GM19238 (cell line): ENCODE results near the gene LOXL3.

Source experiments
- DNase-seq: peaks from one replicate; pipeline ENCODE4 v3.0.0; 2011; ENCODE audit warnings: low spot score; ENCODE audit not compliant: insufficient read length

LOXL3 gene, protein sequence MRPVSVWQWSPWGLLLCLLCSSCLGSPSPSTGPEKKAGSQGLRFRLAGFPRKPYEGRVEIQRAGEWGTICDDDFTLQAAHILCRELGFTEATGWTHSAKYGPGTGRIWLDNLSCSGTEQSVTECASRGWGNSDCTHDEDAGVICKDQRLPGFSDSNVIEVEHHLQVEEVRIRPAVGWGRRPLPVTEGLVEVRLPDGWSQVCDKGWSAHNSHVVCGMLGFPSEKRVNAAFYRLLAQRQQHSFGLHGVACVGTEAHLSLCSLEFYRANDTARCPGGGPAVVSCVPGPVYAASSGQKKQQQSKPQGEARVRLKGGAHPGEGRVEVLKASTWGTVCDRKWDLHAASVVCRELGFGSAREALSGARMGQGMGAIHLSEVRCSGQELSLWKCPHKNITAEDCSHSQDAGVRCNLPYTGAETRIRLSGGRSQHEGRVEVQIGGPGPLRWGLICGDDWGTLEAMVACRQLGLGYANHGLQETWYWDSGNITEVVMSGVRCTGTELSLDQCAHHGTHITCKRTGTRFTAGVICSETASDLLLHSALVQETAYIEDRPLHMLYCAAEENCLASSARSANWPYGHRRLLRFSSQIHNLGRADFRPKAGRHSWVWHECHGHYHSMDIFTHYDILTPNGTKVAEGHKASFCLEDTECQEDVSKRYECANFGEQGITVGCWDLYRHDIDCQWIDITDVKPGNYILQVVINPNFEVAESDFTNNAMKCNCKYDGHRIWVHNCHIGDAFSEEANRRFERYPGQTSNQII

DNA sequence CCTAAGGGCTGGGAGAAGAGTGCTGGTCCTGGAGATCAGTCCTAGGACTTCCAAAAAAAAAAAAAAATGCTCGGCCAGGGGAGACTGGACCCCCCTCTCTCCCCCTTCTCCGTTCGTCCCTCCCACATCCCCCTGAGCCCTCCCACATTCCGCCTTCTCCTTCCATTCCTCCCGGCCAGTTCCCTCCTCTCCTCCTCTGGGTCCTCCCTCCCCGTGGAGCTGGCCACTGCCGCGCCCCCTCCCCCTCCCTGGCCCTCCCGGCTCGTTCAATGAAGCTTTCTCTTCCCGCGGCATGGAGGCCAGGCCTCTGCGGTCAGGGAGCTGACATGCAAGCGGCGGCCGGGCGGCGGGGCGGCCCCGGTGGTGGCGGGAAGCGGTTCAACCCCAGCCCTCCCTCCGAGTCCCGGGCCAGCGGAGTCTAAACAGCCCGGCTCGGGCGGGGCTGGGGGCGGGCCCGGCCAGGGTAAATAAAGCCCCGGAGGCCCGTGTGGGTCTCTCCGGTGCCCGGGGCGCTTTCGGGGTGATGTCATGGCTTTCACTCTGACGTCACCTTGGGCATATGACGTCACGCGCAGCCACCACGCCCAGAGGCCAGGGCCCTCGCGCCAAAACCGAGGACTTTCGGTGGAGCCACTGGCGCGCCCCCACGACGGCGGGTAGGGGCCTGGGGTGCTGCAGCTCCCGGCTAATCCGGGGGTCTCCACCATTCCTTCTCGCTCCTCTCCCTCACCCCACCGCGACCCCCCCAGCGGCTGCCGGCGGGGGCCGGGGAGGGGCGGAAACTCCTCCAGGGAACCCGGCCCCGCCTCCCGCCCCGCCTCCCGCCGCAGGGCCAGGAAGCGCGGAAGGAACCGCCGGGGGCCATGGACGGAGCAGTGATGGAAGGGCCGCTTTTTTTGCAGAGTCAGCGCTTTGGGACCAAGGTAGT is at the start of gene LOXL3, which contains the start of gene DOK1:
Gene LOXL3 (minus strand): TSS at position 51 of the 928 bp plus-strand sequence. CDS start 1,308 bp downstream, outside the sequence.
Gene DOK1 (plus strand): TSS at position 829 of the 928 bp plus-strand sequence. CDS start 35 bp downstream, at position 864.
- DNase-seq = peak; percentile 87

DNA sequence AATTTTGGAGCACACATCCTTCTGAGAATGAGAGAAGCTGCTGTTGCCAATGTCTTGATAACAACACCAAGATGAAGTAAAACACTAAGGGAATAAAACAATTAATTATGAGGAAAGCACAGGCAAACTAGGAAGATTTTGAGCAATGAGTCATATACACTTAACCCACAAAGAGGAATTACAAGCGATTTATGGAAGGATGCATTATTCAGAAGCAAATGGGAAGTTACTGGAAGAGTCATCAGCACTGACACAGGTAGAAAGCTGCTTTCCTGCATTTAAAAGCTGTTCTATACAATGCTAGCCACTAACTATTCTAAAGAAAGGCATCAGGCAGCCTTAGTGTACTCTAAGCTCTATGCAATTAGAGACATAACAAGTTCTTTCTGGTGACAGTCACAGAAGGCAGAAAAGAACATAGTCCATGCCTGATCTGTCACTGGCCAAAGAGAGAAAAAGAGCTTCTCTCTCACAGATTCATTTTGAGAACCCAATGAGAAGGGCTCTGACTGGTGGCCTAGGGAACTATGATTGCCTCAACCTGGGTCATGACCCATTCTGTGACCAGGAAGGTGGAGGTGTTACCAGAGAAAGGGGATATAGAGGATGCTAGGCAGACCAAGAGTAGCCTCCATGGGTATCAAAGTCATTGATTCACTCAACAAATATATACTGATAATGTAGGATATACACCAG is 49.0 kb upstream of the LOXL3 start:
- no peak for DNase-seq

DNA sequence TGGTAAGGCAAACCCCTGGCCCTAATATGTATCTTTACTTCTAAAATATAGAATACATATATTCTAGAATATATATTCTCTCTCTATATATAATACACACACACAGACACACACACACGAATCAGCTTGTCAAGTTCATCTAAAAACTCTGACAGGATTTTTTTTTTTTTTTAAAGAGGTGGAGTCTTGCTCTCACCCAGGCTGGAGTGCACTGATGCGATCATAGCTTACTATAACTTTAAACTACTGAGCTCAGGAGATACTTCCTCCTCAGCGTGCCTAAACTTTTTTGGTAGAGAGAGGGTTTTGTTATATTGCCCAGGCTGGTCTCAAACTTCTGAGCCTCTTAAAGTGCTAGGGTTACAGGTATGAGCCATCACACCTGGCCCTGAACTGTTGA is 45.9 kb upstream of the LOXL3 start:
- DNase-seq = no peak

DNA sequence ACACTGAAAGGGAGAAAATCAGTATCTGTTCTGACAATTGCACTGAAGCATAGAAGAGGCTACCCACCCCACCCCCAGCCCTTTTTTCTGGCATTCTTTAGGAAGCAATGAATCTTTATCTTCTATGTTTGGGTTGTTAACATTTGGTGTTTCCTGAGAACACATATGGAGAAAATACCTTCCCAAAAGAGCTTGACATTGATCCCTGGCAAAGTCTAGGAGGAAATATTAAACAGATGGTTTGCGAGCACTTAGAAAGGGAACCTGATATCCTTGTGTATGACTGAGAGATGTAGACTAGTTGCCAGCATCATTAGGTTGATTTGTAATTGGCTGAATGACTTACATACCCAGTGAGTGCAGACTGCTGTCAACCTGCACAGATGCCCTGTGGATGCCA is 43.7 kb upstream of the LOXL3 start:
- DNase-seq = no peak

DNA sequence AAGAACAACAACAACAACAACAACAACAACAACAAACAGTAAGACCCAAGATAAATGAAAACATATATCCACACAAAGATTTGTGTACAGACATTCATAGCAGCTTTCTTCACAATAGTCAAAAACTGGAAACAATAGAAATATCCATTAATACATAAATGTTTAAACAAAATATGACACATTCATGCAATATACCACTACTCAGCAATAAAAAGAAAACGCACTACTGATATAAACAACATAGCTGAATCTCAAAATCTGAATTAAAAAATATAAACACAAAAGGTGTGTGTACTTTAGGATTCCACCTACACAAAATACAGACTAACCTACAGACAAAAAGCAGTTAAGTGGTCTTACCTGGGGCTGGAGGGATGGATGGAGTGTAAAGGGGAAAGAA is 42.8 kb upstream of the LOXL3 start:
- DNase-seq = no peak

DNA sequence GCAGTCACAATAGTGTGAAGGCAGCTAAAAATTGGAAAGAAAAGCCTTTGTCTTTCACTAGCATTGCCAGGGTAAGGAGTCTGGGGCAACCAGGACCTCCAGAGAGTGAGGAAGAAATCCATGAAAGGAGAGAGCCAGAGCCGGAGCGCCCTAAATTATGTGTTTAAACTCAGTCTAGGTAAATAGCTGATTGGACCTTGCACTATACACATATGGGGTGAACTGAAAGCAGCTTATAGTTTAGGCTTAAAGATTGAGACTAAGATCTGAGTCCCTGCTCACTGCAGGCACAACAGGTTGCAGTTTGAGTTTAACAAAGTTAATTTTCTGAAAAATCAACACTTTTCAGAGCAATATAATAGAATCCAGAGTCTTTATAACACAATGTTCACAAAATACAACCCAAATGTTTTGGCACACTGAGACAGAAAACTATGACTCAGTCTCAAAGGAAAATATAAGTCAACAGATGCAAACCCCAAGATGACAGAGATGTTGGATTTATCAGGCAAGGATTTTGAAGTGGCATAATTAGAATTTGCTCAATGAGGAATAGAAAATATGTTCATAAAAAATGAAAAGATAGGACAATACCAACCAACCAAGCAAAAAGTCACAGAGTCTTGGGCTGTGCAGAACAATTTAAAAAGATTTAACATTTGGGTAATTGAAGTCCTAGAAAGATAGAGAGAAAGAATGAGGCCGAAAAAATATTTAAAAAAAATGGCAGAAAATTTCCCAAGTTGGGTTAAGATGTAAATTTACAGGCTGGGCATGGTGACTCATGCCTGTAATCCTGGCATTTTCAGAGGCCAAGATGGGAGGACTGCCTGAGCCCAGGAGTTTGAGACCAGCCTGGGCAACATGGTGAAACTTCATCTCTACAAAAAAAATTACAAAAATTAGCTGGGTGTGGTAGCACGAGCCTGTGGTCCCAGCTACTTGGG is 40.4 kb upstream of the LOXL3 start:
- DNase-seq = no peak

DNA sequence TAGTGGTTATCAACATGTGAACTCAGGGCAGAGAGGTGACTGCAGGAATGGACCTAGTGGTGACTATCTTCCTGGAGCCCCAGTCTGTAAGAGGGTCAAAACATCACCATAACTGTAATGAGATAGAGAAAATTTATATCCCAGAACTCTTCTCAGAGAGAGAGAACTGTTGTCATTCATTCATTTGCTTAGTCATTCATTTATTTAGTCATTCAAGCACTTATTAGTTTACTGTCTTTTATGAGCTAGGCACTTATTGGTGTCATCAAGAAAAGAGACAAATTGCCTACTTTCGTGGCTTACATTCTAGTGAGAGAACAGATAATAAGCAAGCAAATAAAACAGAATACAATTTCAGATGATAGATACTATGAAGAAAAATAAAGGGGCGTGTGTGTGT is 34.9 kb upstream of the LOXL3 start:
- DNase-seq = no peak

DNA sequence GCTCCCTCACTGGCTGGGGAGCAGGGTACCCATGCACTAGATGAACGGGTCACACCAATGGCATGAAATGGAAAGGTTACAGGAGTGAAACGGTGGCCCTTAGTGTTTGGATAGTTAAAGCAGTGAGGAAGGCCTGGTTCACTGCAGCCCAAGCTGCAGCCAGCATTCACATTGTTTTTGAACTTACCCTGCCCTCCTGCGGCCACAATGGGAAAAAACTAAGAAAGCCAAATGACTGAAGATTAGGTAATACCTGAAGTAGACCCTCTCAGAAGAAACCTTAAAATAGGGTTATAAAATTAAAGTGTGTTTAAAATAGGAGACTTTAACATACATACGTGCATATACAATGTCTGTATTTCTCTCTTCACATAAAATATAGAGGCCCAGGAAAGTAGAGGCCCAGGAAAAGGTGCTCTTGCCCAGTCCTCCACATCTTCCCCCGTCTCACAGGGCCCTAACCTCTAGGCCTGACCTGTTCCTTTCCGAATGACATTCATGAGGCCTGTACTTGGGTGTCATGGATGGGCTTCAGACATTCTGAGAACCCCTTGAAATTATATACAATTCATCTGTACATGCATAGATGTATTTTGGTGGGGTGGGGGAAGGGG is 34.0 kb upstream of the LOXL3 start:
- peak; percentile 41 for DNase-seq

DNA sequence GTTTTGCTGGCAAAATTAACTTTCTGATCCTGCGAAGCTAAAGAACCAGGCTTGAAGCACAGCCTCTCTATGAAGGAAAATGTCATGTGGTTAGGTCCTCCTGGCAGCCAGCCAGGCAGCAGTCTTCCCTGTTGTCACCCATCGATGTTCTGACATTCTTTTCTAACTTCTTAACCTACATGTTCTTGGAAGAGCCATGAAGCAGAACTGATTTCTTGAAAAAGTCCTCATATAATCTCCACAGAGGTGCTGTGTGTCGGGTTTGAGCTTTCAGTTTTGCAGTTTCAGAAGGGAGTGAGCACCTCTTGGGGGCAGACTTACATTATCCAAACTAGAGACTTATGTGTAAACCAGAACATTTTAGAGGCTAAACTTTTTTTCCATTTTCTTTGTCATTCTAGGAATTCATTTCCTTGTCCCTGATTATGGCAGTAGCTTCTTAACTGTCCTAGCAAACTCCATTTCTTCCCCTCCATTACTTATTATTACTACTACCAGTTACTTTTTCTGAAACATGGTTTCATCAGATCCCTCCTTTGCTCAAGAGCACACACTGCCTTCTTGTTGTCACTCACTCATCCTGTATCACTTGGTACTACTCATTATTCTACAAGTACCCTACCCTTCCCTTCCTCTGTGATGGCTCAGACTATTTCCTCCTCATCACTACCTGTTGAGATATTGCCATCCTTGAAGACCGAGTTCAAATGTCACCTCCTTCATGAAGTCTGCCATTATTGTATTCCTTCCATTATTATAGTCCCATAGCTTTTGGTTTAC is 31.9 kb upstream of the LOXL3 start:
- DNase-seq = no peak

DNA sequence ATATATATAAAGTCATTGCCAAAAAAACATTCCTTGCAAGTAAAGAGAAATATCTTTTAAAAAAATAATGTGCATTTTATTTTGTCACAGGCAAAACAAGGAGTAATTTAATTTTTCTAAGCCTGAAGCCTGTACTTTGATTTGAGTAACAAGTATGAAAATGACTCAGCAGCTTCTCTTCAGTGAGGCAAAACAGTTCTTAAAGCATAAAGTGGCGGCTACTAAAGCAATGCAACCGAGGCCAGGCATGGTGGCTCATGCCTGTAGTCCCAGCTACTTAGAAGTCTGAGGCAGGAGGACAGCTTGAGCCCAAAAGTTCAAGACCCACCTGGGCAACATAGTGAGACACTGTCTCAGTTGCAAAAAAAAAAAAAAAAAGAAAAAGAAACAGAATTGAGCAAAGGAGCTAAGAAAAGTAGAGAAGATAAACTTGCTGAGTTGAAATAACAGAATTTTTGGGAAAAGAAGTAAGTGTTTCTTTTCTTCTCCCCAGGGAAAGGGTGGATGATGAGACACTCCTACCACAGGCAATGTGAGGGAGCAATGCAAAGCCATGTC is 30.4 kb upstream of the LOXL3 start:
- no peak for DNase-seq

DNA sequence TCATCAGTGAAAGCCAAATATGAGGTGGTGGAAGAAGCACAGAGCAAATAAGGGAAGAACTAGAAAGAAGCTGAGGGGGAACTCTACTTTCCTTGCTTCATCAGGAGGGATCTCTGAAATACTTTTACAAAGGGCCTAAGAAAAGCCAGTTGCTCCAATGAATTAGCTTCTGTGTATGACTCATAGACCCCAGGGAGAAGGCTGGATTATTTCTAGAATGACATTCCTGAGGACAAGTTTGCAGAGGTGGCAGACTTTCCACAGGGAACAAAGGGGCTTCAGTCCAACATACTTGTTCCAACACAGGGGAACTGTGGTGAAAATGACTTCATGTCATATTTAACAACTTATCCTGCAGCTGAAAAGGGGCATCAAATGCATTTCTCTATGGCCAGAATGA is 29.8 kb upstream of the LOXL3 start:
- no peak for DNase-seq

DNA sequence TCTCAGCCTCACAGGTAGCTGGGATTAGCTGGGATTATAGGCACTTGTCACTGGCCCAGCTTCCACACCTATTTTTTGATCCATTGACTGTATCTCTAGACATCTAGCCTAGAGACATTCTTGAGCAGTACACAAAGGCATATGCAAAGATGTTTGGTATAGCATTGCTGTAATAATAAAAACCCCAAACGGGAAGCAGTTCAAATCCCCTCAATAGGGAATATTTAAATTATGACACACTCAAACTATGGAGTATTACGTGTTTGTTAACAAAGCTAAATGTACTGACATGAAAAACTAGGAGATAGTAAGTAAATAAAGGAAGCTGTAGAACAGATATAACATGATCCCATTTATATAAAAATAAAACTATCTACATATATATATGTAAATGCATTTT is 28.4 kb upstream of the LOXL3 start:
- DNase-seq = no peak

DNA sequence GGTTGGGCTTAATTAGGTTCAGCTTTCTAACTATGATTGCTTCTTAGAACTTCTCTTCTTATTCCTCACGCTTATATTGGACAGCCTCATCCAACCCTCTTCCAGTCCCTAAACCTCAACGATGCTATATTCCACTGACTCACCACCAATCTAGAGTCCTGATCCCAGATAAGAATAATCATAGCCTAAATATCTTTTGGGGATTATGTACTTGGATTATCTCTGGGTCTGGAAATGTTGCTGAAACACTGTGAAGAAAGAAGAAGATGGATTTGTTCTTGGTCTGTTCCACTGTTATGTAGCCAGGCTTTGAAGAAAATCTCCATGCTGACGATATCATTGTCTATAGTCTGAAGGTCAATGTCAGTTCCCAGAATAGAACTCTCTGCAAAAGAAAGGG is 27.7 kb upstream of the LOXL3 start:
- no peak for DNase-seq

DNA sequence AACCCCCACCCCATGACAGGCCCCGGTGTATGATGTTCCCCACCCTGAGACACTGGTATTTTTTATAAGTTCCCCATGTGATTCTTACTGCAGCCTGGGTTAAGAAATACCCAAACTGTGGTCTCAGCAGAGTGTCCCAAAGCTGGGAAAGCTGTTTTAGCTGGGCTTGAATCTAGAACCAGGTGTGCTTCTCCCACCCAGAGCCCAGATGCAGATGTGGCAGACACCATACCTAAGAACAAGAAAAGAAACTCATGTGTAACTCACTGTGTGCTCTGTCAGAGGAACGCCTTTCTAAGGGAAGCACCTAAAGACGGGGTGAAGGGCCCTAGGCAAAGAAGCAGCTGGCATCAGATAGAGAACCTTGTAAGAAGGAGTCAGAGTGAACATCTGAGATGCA is 24.7 kb upstream of the LOXL3 start:
- DNase-seq = no peak

DNA sequence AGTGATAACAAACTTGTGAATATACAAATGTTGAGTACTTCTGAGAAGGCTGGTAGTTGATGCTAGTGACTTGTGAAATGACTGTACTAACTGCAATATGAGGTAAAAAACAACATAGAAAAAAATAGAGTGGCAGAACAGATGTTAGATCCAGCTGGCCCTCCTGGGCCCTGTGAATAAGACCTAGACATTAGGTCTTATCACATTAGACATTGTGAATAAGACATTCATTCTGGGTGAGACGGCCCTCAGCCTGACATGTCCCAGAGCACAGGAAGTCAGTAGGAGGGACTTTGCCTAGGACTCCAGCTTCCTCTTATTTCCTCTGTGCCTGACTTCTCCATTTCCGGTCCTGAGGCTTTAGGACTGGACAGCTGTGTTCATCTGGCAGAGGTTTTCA is 23.7 kb upstream of the LOXL3 start:
- DNase-seq = no peak

DNA sequence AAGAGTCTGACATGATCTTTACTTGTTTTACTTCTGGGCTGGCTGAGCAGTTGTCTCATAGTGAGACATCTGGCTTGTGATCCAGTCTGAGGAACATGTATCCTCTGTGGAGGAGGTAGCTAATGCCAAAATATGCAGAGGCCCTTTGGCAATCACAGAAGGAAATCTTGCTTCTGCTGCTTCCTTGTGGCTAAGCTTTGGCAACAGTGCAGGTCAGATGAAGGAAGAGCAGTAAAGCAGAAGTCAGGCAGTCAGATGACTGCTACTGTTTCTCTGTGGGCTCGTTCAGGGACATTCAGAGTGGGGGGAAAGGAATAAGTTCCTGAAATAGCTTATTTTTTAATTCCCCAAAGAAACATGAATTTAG is 23.1 kb upstream of the LOXL3 start:
- DNase-seq = no peak

DNA sequence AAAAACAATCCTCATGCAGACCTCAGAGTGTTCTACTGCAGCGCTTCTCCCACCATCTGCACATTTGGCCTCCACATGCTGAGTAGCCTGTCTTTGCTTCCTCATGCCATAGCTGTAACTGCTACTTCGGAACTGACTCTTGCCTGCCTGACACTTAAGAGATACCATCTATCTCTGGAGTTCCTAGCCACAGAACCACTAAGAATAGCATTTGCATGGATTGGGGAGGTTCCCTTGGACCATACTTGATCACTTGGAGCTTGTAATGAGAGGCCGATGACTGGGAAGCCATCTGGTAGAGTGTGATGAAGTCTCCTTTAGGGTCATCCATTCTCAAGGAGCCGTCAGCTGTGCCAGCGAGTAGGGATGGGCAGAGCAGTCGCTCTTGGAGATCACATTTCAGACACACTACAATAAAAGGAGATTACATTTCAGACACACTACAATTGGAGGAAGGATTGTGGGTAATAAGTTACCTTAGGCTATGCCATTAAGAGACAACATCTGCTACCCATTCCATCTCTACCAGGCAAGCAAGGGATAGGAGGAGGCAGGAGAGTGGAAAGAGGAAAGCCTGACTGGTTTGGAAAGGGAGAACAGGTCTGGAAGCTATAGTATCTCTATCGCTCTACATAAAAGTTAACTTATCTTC is 22.6 kb upstream of the LOXL3 start:
- DNase-seq = no peak

DNA sequence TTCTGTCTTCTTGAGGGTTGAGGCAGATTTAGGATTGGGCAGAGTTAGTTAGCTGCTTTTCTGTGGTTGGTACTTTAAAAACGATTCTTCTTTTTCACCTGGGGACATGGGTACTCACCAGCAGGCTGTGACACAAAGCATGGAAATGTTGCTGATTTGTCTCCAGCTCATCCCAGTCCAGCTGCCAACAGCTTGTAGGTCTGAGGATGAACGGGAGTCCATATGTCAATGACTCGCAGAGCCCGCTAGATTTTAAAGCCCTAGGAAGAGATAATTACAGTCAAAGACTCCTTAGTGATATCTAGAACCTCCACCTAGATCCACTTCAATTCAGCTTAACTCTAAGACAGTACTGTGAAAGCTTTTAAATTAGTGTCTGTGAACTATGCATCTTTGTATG is 21.6 kb upstream of the LOXL3 start:
- DNase-seq = no peak
